Stromal cell of bone marrow (primary cell): ENCODE data around the gene TGFBR3.

ENCODE experiments used
- DNase-seq: peaks from one replicate; pipeline ENCODE4 v3.0.0-alpha.2; 2012; ENCODE audit warnings: low read depth

Gene TGFBR3

DNA sequence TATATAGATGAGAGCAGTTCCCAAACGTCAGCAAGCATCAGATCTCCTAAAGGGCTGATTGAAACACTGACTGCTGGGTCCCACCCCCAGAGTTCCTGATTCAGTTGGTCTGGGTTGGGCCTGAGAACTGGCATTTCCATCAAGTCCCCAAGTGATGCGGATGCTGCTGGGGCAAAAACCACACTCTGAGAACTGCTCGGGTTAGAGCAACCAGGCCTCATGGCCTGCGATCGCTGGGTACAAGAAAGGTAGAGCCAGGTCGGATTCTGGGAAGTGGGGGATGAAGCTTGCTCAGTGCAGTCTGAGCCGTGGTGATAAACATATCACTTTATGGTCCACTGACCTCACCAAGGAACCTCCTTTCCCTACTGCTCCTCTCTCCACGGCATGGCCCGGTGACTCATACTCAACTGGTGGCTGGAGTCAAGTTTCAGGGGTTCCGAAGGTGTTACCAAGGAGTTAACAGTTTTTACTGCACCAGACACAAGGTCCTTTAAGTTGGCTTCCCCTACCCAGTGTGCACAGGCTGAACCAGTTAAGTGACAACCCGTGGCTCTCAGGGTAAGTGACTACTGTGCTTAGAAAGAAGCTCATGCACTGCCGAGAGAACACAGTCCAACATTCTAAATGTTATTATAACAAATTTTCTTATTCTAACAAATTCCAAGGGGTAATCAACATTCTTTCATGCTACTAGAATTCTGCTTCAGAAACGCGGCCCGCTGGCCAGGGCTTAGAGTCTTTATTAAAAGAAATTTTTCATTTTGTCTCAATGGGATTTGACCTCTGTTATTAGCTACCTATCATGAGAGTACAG is 153.5 kb downstream of the TGFBR3 start:
- no peak for DNase-seq

DNA sequence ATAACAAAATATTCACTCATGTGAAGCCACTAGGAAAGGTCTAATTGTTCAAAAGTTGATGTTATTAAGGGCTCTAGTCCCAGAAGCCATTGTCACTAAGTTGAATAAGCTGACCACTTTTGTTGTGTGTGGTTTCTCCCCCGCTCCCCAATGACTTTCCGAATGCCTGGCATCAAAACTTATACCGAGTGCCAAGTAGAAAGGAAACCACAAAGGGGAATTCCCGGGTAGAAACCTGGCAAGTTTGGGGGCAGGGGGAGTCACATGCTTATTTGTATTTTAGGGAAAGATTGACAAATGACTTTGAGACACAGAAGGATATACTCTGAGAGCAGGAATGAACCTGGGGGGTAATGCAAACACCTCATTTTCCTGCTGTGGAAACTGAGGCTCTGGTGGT is 154.1 kb downstream of the TGFBR3 start:
- DNase-seq = no peak

DNA sequence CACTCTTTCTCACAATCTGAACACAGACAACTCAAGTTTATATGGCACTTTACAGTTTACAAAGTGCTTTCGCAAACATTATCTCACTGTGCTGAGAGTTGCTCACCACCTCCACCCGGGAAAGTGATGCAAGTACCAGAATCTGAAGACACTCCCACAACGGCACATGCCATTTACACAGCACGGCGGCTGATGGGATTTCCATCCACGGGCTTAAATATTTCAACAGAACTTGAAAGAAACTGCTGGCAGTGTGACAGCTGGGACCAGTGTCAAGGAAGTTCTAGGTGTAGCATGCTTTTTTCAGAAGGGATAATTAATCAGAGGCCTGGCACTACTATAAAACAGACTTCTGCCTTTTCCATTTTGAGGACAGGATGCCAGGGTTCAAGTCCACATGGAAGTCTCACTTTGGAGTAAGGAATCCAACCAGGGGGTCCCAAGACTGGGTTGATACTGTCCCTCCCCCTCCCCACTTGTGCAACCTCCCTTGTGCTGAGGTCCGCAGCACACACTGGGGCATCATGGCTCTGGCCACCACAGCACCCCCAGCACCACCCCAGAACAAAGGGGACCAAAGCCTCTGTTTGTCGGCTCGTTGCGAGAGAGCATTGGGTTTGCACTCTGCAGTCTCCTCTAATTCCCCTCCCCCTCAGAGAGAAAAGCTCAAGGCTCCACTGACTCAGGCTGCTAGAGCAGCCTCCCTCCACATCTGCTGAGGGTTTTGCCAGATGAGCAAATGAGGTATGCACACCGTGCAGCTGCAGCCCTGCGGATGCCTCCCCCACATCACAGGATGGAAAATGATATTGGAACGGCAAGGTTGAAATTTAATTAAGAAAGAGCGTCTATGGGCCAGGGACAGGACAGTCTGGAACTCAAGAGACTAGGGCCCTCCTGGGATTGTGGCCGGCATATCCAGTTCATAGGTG is 154.9 kb downstream of the TGFBR3 start:
- DNase-seq = no peak

DNA sequence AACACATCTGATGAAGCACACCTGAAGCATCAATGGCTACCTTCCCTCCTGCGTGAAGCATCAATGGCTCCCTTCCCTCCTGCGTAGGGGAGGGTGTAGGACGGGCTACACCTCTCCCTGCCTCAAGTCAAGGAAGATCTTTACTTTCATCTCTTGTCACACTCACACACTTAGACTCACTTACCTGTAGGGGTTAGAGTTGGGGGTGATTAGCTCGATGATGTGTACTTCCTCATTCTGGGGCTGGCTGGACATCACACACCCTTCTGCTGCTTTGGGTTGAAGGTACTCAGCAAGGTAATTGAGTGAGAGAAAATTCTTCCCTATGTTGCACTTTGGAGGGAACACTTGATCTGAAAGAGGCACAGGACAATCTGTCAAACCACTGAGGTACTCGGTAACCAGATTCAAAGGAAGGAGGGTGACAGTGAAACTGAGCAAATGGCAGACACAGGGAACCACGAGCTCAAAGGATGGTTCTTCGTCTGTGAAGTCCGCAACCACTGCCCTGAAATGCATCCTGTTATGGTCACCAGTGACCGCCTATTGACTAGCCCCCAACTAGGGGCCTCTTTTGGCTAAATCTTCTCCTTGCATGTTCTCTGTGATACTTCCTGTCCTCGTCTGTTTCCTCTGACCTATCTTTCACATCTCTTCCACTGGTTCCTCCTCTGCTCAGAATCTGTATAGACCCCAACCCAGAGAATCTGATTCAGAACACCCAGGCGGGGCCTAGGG is 156.2 kb downstream of the TGFBR3 start:
- DNase-seq = no peak

DNA sequence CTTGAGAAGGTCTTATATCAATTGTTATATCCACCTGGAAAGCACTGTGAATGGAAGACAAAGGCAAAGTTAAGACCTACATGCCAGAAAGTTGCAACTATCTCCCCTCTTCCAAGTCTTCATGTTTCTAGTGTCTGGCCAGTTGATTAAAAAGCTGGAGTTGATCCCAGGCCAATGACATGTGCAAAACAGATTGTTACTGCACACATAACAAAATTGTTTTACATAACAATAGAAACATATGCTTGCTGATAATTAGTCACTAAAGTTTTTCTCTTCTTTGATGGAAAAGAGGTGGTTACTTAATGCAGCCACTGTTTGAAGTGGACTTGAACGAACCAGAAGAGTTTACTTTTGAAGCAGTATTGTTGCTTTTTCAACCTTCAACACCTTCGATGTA is 158.2 kb downstream of the TGFBR3 start:
- DNase-seq = no peak

DNA sequence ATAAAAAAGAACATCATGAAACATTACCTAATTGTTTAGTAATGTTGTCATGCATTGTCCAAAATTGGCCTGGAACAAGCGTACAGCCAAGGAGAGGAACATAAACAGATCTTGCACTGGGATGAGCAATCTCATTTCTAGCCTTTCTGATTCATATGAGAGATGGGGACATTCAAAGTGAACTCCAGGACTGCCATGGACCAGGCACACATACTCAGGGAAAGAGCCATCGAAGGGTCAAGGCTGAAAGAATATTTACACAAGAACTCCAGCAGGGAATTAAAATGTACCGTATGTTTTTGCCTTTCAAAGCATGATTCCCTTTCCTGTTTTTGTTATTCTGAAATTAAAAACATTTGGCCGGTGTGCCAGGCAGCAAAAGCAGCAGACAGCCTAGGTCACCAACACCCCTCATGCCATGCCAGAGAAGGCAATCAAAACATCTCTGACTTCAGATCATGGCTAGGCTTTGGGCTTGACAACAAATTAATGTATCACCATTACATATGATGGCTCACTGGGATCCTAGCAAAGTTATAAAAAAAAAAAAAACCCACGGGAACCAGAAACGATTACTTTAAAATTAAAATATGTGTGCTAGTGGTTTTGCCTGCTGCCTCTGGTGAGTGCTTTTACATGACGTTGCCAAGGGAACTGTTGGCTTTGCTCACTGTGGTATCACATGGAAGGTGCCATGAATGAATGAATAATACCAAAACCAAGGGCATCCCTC is 159.8 kb downstream of the TGFBR3 start:
- DNase-seq = peak; percentile 91

DNA sequence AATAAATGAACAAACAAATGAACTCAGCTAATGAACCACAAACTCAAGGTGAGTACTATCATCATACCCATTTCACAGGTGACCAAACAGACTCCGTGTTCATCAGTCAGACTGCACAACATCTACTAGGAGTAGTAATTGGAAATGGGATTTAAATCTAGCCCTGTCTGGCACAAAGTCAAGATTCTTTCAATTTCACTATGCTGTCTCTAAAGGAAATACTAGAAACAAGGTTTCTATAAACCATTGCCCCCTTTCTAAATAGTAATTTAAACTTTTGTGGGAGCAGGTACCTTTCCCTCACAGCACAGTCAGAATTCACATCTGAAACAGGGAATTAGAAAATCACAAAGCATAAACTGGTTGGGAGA is 160.3 kb downstream of the TGFBR3 start:
- no peak for DNase-seq

DNA sequence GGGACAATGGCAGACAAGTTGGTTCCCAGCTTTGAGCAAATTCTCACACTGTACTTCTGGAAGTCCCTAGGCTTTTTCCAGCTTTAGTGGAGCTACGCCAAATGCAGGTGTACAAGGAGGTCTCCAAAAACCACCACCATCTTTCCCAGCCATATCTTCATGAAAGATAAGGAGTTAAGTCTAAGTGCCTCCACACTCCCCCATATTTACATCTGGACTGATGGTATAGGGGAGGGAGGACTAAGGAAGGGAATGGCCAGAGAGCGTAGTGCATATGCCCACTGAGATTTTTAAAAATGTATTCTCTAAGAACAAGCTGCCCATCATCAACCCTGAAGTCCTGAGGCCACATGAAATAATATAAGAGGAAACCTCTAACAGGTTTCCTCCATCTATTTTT is 161.3 kb downstream of the TGFBR3 start:
- no peak for DNase-seq

DNA sequence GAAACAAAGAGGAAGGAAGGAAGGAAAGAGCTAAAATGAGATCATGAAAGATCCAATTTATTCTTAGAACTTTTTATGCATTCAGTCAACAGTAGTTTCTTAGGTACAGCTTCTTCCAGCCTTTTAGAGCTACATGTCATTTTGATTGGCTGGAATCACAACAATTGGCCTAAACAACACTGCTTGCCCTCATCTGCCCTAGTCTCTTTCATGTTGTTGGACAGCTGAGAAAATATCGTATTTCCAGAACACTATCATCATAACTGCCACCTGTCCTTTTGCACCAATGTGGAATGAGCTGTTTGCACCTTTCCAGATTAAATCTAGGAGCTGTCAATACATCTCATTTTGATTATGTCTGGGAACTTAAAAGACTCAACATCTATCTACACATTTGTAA is 161.7 kb downstream of the TGFBR3 start:
- no peak for DNase-seq

DNA sequence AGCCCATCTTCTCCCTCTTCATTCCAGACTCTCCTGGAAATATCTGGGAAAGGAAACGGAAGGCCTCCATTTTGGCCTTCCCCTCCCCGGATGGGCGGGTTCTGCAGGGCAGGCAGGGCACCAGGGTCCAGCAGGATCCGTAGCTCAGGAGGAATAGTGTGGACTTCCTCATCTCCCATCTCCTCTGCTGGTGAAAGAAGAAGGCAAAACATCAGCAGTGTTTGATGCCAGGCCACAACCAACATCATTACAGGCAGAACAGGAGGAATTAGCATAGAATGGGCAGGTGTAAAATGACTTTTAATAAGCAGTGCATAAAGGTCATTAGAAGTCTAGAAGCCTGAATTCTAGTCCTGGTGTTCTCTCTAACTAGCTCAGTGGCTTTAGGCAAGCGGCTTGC is 165.9 kb downstream of the TGFBR3 start:
- DNase-seq = no peak

DNA sequence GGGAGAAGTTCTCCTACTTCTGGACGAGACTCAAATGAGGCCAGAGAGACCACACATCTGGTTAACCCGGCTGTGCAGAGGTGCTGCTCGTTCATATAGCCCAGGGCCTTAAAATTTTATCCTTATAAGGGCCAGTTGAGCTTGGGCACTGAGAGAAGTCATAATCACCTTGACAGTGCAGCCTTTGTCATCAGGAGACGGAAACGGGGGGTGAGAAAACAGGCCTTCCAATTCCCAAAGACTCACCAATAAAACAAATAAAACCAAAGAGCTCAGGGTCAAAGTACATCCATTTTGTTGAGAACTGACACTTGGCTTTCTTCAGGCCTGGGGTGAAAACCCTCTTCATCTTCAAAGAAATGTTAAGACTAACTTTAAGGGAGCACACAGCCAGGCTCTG is 167.1 kb downstream of the TGFBR3 start:
- DNase-seq = no peak

DNA sequence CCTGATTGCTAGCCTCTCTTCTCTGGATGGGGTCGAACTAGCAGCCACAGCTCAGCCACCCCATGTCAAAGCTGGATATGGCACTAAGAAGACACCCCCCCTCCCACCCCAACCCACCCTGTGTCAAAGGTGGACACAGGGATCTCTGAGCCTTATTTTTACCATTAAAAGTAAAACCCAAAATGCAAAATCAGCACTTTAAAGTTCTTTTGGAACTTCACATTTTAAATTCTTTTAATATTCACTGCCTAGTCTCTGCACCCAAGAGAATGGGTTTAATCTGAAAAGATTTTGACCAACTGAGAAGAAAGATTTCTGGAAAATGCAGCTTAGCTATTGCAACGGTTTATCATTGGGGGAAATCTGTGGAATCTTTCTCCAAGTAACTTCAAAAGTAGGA is 167.6 kb downstream of the TGFBR3 start:
- no peak for DNase-seq

DNA sequence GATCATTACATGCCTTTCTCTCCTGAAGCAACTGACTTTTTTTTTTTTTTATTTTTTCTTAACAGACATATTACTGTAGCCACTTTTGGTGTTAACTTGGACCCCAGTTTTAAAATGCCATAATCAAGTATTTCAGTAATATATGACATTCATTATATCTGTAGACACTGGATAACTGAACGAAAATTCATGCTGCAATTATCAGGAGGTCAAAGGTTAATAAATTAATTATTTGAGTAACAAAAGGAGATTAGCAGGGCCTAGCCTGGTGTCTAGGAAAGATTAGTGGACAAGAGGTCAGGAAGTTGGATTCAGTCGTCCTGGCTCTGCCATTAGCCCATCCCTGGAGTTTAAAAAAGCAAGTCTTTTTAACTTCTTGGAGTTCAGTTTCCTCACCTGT is 168.1 kb downstream of the TGFBR3 start:
- DNase-seq = no peak

DNA sequence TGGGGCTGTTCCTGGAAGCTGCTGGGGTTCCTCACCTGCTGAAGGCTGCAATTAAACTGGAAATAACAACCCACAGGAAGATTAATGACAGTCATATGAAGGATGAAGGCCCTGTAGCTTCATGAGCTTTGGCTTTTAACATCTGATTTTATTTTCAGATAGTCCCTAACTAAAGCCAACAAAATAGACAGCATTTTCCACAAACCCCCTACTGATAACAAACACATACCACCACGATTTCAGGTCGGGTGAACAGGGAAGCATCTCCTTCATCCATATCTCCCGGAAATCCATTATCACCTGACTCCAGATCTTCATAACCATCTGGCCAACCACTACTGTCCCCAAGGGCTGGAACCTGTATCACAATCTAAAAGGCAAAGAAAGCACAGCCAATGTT is 169.6 kb downstream of the TGFBR3 start:
- DNase-seq = no peak

DNA sequence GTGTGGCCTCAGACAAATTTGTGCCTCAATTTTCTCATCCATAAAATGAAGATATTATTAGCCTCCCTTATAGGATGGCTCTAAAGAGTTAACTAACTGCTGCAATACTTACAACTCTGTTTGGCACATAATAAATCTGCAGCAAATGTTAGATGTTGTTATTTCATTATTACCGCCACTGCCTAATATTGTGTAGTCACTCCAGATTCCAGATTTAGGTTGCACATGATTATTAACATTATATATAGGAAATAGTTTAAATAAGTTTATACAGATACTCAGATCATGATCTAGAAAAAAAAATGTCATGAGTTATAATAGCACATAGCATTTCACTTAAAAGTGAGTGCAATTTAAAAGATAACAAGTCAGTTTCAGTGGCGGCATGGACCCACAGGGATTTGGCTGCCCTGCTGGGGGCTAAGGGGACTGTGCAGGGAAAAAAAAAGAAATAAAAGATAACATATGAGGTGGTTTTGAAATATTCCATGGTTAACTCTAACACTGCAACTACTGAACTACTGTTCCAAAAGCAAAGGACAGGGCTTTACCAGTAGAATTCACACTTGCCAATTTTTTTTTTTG is 170.4 kb downstream of the TGFBR3 start:
- no peak for DNase-seq

DNA sequence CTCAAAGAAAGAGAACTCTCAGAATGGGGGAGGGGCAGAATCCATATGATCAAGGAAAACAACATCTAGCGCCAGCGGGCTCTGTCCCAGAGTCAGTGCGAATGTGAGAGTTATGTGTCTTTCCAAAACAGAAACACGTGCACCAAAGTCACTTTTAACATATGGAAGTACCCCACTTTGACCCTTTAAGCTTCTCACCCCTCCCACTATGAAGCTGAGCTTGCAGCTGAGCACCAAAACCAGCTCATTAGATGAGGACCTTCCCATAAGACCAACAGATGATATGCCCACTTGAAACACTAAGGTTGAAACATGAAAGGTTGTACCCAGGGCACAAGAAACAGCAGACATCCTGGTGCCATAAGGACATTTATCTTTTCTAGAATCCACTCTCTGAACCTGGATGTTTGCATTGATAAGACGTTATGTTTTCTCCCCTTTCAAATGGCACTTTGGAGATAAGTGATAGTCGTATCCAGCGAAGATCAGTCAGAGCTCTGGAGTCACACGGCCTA is 171.0 kb downstream of the TGFBR3 start:
- no peak for DNase-seq

DNA sequence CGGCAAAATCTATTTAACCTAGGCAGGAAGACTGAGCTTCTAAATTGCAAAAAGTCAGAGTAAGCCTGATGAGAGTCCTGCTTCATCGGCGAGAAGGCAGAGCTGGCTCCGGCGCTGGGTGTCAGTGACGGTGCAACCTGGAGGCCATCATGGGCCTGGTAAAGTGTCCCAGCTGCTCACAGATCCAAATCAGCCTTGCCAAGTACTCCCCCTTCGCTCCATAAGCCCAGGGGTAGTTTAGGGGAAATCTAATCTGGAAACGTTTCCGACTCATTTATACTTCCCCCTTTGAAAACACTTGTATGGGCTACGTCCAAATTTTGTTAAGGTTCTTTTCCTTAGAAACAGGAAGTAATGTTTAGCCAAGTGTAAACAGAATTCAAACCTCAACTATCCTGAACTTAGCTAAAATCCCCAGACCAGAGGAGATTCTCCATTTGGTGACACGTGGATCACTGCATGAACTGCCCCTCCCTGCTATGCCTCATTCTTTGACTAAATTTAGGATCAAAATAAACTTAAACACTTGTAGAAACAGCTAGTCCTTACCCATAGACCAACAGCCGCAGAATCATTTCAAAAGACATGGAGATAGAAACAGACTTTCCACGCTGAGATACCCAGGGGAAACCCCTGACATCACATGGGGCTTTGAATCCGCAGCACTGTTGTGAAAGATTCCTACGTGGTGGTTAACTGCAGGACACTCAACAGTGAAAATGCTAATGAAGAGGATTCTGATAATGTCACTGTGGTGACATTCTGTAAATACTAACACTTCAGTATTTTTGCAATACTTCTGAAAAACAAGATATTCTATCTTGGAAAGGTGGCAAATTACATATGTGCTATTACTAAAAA is 172.7 kb downstream of the TGFBR3 start:
- peak; percentile 87 for DNase-seq

DNA sequence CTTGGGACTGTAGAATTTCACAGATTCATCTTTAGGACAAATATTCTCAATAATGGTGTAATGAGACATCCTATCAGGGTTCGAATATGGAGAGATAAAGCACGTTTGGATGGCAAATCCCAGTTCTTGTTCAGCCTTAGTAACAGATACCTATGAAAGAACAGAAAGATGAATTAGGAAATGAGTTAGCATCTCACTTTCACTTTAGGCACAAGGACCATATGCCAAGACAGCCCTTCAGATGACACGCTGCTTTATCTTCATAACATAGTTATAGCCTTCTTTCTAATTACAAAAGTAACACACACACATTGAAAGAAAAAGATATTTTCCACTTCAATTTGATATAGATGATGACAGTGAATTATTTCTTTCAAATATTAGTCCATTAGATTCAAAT is 173.6 kb downstream of the TGFBR3 start:
- no peak for DNase-seq

DNA sequence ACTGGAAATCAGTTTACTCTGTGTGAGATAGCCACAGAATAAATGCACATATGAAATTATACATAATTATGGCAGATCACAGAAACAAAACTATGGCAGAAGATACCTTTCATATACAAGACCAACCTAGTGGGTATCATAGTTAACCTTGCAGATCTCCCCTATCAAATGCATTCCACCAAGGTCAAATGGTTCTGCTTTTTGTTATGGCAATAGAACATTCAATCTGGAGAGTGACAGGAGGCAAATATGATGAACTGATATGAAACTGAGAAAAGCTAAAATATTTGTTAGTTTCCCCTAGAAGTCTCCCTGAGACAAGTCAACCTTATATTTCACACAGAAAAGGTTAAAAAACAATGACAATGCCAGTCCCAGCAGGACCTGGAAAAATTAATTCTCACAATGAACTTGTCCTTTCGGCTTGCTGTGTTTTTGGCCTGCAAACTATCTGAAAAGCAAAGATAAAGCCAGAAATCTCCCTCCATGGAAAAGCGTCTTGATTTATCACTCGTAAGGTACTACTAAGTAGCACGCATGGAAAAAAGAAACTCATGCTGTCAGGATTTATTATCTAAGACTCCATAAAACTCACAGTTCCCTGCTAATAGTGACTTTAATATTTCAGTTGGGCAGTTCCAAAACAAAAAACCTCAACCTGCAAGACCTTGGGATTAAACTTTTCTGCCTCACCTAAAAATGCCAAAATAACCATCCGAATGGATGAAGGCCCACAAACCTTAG is 174.3 kb downstream of the TGFBR3 start:
- no peak for DNase-seq

DNA sequence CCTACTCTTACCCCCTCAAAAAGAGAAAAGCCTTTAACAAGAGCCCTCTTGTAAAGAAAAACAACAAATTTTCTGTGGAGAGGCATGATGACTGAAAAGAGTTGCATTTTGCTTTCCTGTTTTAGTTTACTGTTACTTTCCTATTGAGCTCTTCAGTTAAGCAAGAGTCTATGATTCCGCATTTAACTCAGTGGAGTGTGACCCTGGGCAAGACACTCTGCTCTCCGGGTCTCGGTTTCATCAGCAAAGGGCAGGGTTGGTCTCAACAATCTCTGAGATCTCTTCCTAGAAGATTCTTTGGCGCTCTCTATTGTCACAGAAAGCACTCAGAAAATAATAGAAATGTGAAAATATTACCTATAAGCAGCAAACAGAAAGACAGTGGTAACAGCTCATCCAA is 175.7 kb downstream of the TGFBR3 start:
- DNase-seq = no peak
